CD4-positive, CD25-positive, alpha-beta regulatory T cell (primary cell): ENCODE measurements around the gene PGAP3. TPM values are rescaled to one million over a fixed set of nuclear protein-coding genes. Genes with fewer than 3 reads are reported as not detected.

ENCODE experiments used
- ATAC-seq, 2 donors: fragments of 150-1000 bp; cut with Tn5 transposase; one replicate each; pipeline ENCODE4 v1.10.0; 2021; ENCODE audit warnings: low read depth in 2 of 2, moderate number of reproducible peaks in 2 of 2, moderate library complexity in 1 of 2
- DNase-seq, 3 donors: peaks; one replicate each; pipeline versions ENCODE4 v3.0.0 to v3.0.0-alpha.2; 2012 to 2022; ENCODE audit warnings: mixed read lengths in 1 of 3
- H3K27ac ChIP-seq: one replicate; pipeline ENCODE4 v1.7.0; 2013; ENCODE audit warnings: mild to moderate bottlenecking, low read length; ENCODE audit not compliant: insufficient read depth, poor library complexity, severe bottlenecking
- H3K27me3 ChIP-seq: one replicate; pipeline ENCODE4 v1.7.0; 2013; ENCODE audit warnings: low read length; ENCODE audit not compliant: control insufficient read depth, insufficient read depth
- H3K36me3 ChIP-seq: one replicate; pipeline ENCODE4 v1.7.0; 2013; ENCODE audit warnings: mild to moderate bottlenecking, low read length, moderate library complexity; ENCODE audit not compliant: control insufficient read depth, insufficient read depth
- H3K4me1 ChIP-seq: 2 replicates; pipeline ENCODE4 v1.7.0; 2013; ENCODE audit warnings: mild to moderate bottlenecking, low read length; ENCODE audit not compliant: insufficient read depth, control insufficient read depth, poor library complexity, severe bottlenecking
- H3K4me3 ChIP-seq: one replicate; pipeline ENCODE4 v1.7.0; 2013; ENCODE audit warnings: low read depth, mild to moderate bottlenecking, low read length, moderate library complexity
- H3K9me3 ChIP-seq, 2 experiments: 1 replicate in 1 of 2; 2 replicates in 1 of 2; pipeline ENCODE4 v1.7.0; 2013; ENCODE audit warnings: low read length in 2 of 2, mild to moderate bottlenecking in 1 of 2, moderate library complexity in 1 of 2; ENCODE audit not compliant: control insufficient read depth in 2 of 2
- H3K27ac Mint-ChIP-seq, 3 donors: one replicate each; pipeline ENCODE4 v1.8.0; 2020 to 2022; ENCODE audit warnings: mild to moderate bottlenecking in 3 of 3, mixed read lengths in 3 of 3, moderate library complexity in 2 of 3
- H3K27me3 Mint-ChIP-seq: one replicate; pipeline ENCODE4 v1.8.0; 2022; ENCODE audit warnings: mild to moderate bottlenecking, mixed read lengths
- H3K36me3 Mint-ChIP-seq: one replicate; pipeline ENCODE4 v1.8.0; 2020; ENCODE audit warnings: mixed read lengths
- H3K4me1 Mint-ChIP-seq, 4 donors: one replicate each; pipeline ENCODE4 v1.8.0; 2020 to 2022; ENCODE audit warnings: mixed read lengths in 4 of 4, mild to moderate bottlenecking in 1 of 4
- H3K4me3 Mint-ChIP-seq, 4 donors: one replicate each; pipeline ENCODE4 v1.8.0; 2020 to 2022; ENCODE audit warnings: mild to moderate bottlenecking in 4 of 4, mixed read lengths in 4 of 4, moderate library complexity in 3 of 4
- H3K9me3 Mint-ChIP-seq, 7 donors: one replicate each; pipeline ENCODE4 v1.8.0; 2020 to 2022; ENCODE audit warnings: mixed read lengths in 7 of 7, mild to moderate bottlenecking in 3 of 7, moderate library complexity in 2 of 7
- polyA plus RNA-seq, 4 donors: library from polyadenylated mRNA; unstranded; fragments of 300-500 nt; fragmentation: Illumina TruSeq; gene quantifications; one replicate each; pipeline ENCODE4 v1.2.3, GENCODE V29; 2021
- total RNA-seq: library from RNA; stranded (reverse); gene quantifications from one replicate; pipeline ENCODE4 v1.2.3, GENCODE V29; 2022

The PGAP3 gene
- total and polyA plus RNA-seq, 5 donors from 2014 or later: 15.2 to 28.0 (median 19.7) TPM

- Histone ChIP-seq H3K9me3 (no peaks in the 10 kb centered on the region), H3K27me3 (peaks cover 11% of the 10 kb centered on the region), H3K36me3 (no peaks in the 10 kb centered on the region), H3K4me1 (peaks cover 26% of the 10 kb centered on the region), H3K27ac (no peak overlapping the region), H3K4me3 (no peak overlapping the region)
- Mint-ChIP-seq H3K36me3 (no peaks in the 10 kb centered on the region), H3K9me3 (no peaks in the 10 kb centered on the region), H3K4me3 (peak overlapping the region in 2 of 4 donors; percentile 10 to 33), H3K4me1 (peaks cover 13 to 32% (median 21%) of the 10 kb centered on the region in 4 donors), H3K27me3 (peaks cover 54% of the 10 kb centered on the region), H3K27ac (no peak overlapping the region)
- ATAC-seq: no peak
- no peak for DNase-seq
Measured at GRCh38 chr17:39625198-39625785, 62.6 kb downstream of the PGAP3 start.

DNA sequence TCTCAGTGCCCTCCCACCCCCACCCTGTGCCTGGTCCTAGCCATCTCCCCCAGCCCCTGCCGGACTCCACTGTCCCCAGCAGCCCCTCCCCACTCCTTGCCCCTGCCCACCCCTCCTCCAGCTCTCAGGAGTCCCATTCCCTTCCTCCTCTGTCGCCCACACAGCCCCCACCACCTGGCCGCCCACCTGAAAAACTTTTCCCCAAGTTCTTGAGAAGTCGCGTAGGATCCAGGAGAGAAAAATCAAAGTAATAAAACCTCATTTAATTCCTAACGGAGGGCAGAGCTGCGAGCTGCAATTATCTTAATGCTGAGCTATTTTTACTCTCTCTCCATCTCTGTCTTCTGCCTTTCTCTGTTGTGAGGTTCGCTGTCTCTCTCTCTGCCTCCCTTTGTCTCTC, 63.5 kb downstream of the PGAP3 start:
- ATAC-seq (no peak), DNase-seq (no peak)
- no peak overlapping the region for H3K27ac Mint-ChIP-seq
- H3K9me3 Mint-ChIP-seq: no peaks in the 10 kb centered on the region
- Histone ChIP-seq H3K9me3 (no peaks in the 10 kb centered on the region), H3K4me3 (no peak overlapping the region), H3K36me3 (no peaks in the 10 kb centered on the region), H3K27ac (no peak overlapping the region), H3K27me3 (peaks cover 11% of the 10 kb centered on the region), H3K4me1 (peaks cover 26% of the 10 kb centered on the region)
- H3K27me3 Mint-ChIP-seq: peaks cover 52% of the 10 kb centered on the region
- no peaks in the 10 kb centered on the region for H3K36me3 Mint-ChIP-seq
- H3K4me3 Mint-ChIP-seq: peak overlapping the region in 1 of 4 donors; percentile 27
- peaks cover 13 to 32% (median 21%) of the 10 kb centered on the region in 4 donors for H3K4me1 Mint-ChIP-seq

DNA sequence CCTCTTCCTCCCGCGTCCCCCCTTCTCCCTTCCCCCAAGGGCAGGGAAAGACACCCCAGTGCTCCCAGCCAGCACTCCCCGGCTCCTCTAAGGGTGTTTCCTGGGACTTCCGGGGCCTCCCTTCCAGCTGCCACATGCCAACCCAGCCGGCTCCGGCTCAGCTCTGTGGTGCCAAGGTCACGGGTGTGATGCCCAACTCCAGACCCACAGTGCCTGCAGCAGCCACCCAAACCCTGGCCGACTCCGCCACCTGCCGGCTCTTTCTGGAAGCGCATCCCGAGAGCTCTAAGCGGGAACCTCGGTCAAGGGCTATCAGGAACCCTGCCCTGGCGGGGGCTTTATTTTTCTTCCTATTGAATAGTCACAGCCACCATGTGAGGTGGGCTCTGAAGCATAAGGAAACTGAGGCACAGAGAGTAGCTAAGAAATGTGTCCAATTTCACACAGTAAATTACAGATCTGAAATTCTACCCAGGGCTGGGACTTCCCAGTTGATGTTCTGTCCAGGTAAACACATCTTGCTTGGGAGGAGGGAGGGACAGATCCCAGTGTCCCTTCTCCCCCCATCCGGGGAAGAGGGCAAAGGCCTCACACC, 64.4 kb downstream of the PGAP3 start:
- no peaks in the 10 kb centered on the region for H3K36me3 ChIP-seq
- peaks cover 48% of the 10 kb centered on the region for H3K27me3 Mint-ChIP-seq
- H3K4me1 ChIP-seq: peaks cover 31% of the 10 kb centered on the region
- H3K4me1 Mint-ChIP-seq: peaks cover 13 to 34% (median 23%) of the 10 kb centered on the region in 4 donors
- H3K27ac Mint-ChIP-seq: peak overlapping the region in 1 of 3 donors; percentile 74
- H3K27me3 ChIP-seq: peaks cover 8% of the 10 kb centered on the region
- DNase-seq (peak; percentile 74 to 79 (median 78)), ATAC-seq (peak; percentile 44 to 54)
- H3K27ac ChIP-seq: no peak overlapping the region
- H3K9me3 Mint-ChIP-seq: no peaks in the 10 kb centered on the region
- no peak overlapping the region for H3K4me3 ChIP-seq
- peak overlapping the region in 3 of 4 donors; percentile 19 to 82 (median 66) for H3K4me3 Mint-ChIP-seq
- no peaks in the 10 kb centered on the region for H3K36me3 Mint-ChIP-seq
- H3K9me3 ChIP-seq: no peaks in the 10 kb centered on the region

GRCh38 chr17:39622380-39623006, 65.4 kb downstream of the PGAP3 start:
- H3K4me1 Mint-ChIP-seq: peaks cover 13 to 37% (median 24%) of the 10 kb centered on the region in 4 donors
- no peaks in the 10 kb centered on the region for H3K9me3 Mint-ChIP-seq
- ATAC-seq (peak; percentile 55 to 57), DNase-seq (peak in 2 of 3 donors; percentile 34 to 35)
- H3K36me3 Mint-ChIP-seq: no peaks in the 10 kb centered on the region
- Histone ChIP-seq H3K4me3 (peak overlapping the region; percentile 70), H3K36me3 (no peaks in the 10 kb centered on the region), H3K9me3 (no peaks in the 10 kb centered on the region), H3K27me3 (peaks cover 5% of the 10 kb centered on the region), H3K4me1 (peaks cover 37% of the 10 kb centered on the region), H3K27ac (peak overlapping the region; percentile 63)
- peak overlapping the region; percentile 6 to 57 (median 32) for H3K27ac Mint-ChIP-seq
- H3K27me3 Mint-ChIP-seq: peaks cover 47% of the 10 kb centered on the region
- peak overlapping the region; percentile 63 to 77 (median 72) for H3K4me3 Mint-ChIP-seq

DNA sequence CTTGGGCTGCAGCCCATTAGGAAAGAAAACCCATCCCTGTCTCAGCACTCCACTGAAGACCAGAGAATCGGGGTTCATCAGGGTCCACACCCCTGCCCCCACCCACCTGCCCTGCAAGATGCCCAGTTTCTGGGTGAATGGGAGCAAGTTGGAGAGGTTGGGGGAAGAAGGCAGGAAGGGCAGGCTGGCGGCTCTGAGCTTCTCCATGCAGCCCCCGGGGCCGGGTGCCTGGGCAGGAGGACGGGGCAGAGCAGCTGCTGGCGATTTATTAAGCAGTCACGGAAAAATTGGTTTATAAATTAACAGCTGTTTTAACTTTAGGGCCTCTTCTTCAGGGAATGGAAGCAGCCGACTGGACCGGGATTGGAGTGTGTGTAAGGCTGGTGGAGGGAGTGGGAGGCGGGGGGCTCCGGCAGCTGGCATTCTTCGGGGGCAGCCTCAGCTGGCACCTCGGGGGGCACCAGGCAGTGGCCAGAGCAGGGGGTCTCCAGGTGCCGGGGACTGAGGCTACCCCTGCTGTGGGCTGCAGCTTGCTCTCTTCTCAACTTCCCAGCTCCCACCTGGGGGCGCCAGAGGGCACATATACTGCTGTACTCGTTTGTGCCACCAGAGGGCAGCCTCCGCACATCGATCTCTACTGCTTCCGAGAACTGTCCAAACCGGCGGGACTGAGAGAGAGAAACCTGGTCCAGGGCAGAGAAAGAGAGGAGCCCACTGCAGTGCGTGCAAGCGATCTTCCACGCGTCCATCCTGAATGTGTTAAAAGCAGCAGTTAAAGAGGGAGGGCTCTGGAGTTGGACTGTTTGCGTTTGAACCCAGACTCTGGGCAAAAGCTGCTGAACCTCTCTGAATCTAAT, 66.1 kb downstream of the PGAP3 start:
- H3K4me1 ChIP-seq: peaks cover 34% of the 10 kb centered on the region
- Mint-ChIP-seq H3K4me1 (peaks cover 13 to 38% (median 24%) of the 10 kb centered on the region in 4 donors), H3K4me3 (peak overlapping the region; percentile 63 to 77 (median 72)), H3K36me3 (no peaks in the 10 kb centered on the region), H3K27me3 (peaks cover 50% of the 10 kb centered on the region), H3K27ac (peak overlapping the region; percentile 6 to 57 (median 32)), H3K9me3 (no peaks in the 10 kb centered on the region)
- no peaks in the 10 kb centered on the region for H3K9me3 ChIP-seq
- DNase-seq (peak; percentile 77 to 86 (median 84)), ATAC-seq (peak; percentile 74 to 82)
- no peaks in the 10 kb centered on the region for H3K36me3 ChIP-seq
- H3K4me3 ChIP-seq: peak overlapping the region; percentile 70
- peak overlapping the region; percentile 63 for H3K27ac ChIP-seq
- peaks cover 5% of the 10 kb centered on the region for H3K27me3 ChIP-seq

Other genes with a start within 250 kb of the PGAP3 start
- 45.4 TPM for gene MED1, start 236.8 kb downstream of the PGAP3 start, total RNA-seq
- 10 to 100 TPM; 15.8 to 20.2 (median 18.3) TPM for gene MED1, start 236.8 kb downstream of the PGAP3 start, polyA plus RNA-seq
- 110 TPM for gene CDK12, start 226.6 kb downstream of the PGAP3 start, total RNA-seq
- 1 to 10 TPM; 2.1 to 4.4 (median 3.3) TPM for gene CDK12, start 226.6 kb downstream of the PGAP3 start, polyA plus RNA-seq
- gene NEUROD2, start 80.1 kb downstream of the PGAP3 start, total RNA-seq: not detected
- gene NEUROD2, start 80.1 kb downstream of the PGAP3 start, polyA plus RNA-seq: not detected
- not detected for gene PPP1R1B, start 61.1 kb downstream of the PGAP3 start, total RNA-seq
- not detected for gene PPP1R1B, start 61.1 kb downstream of the PGAP3 start, polyA plus RNA-seq
- 95.9 TPM for gene STARD3, start 50.9 kb downstream of the PGAP3 start, total RNA-seq
- 10 to 100 TPM; 45.4 to 48.6 (median 46.5) TPM for gene STARD3, start 50.9 kb downstream of the PGAP3 start, polyA plus RNA-seq
- gene TCAP, start 22.7 kb downstream of the PGAP3 start, total RNA-seq: 3.4 TPM
- under 1 TPM in 1 of 4 donors, not detected in 3; 0.07 TPM for gene TCAP, start 22.7 kb downstream of the PGAP3 start, polyA plus RNA-seq
- gene PNMT, start 19.6 kb downstream of the PGAP3 start, total RNA-seq: 1.2 TPM
- gene PNMT, start 19.6 kb downstream of the PGAP3 start, polyA plus RNA-seq: not detected
- 5.5 TPM for gene ERBB2, start 12.0 kb upstream of the PGAP3 start, total RNA-seq
- gene ERBB2, start 12.0 kb upstream of the PGAP3 start, polyA plus RNA-seq: under 1 TPM; 0.36 to 0.80 (median 0.57) TPM
- 44.1 TPM for gene MIEN1, start 42.5 kb upstream of the PGAP3 start, total RNA-seq
- 100 to 1,000 TPM in 3 of 4 donors, 10 to 100 TPM in 1; 93.5 to 158 (median 127) TPM for gene MIEN1, start 42.5 kb upstream of the PGAP3 start, polyA plus RNA-seq
- not detected for gene GRB7, start 49.9 kb upstream of the PGAP3 start, total RNA-seq
- not detected for gene GRB7, start 49.9 kb upstream of the PGAP3 start, polyA plus RNA-seq
- 146 TPM for gene IKZF3, start 176.3 kb upstream of the PGAP3 start, total RNA-seq
- gene IKZF3, start 176.3 kb upstream of the PGAP3 start, polyA plus RNA-seq: 10 to 100 TPM; 30.4 to 40.6 (median 34.1) TPM
- not detected for gene ZPBP2, start 180.1 kb upstream of the PGAP3 start, total RNA-seq
- gene ZPBP2, start 180.1 kb upstream of the PGAP3 start, polyA plus RNA-seq: not detected
- 38.0 TPM for gene GSDMB, start 230.6 kb upstream of the PGAP3 start, total RNA-seq
- 1 to 10 TPM in 2 of 4 donors, under 1 TPM in 2; 0.69 to 1.8 (median 1.0) TPM for gene GSDMB, start 230.6 kb upstream of the PGAP3 start, polyA plus RNA-seq
- 104 TPM for gene ORMDL3, start 239.5 kb upstream of the PGAP3 start, total RNA-seq
- 100 to 1,000 TPM in 3 of 4 donors, 10 to 100 TPM in 1; 99.5 to 176 (median 127) TPM for gene ORMDL3, start 239.5 kb upstream of the PGAP3 start, polyA plus RNA-seq
- gene LRRC3C, start 239.7 kb upstream of the PGAP3 start, total RNA-seq: not detected
- gene LRRC3C, start 239.7 kb upstream of the PGAP3 start, polyA plus RNA-seq: under 1 TPM in 1 of 4 donors, not detected in 3; 0.38 TPM